ENCODE data around the gene PTPRM.

The PTPRM gene

GRCh38 chr18:7807936-7808453 is 240.9 kb downstream of the PTPRM start:
- DNase-seq (ENCODE audit: low read depth in 3 of 3): no peak

- no peak for DNase-seq (ENCODE audit: low read depth in 3 of 3)
These were observed 241.9 kb downstream of the PTPRM start for GRCh38 chr18:7808992-7809391.

GRCh38 chr18:7809455-7809854 is 242.3 kb downstream of the PTPRM start:
- DNase-seq (ENCODE audit: low read depth in 3 of 3): no peak

GRCh38 chr18:7809978-7810377 is 242.9 kb downstream of the PTPRM start:
- no peak for DNase-seq (ENCODE audit: low read depth in 3 of 3)

- DNase-seq (ENCODE audit: low read depth in 3 of 3): no peak
These were observed 245.4 kb downstream of the PTPRM start for GRCh38 chr18:7812431-7813063.

- no peak for DNase-seq (ENCODE audit: low read depth in 3 of 3)
These were observed 246.0 kb downstream of the PTPRM start for GRCh38 chr18:7813131-7813530.

- no peak for DNase-seq (ENCODE audit: low read depth in 3 of 3)
These were observed 247.7 kb downstream of the PTPRM start for GRCh38 chr18:7814754-7815315.

- DNase-seq (ENCODE audit: low read depth in 3 of 3): no peak
These were observed 248.7 kb downstream of the PTPRM start for GRCh38 chr18:7815787-7816186.

GRCh38 chr18:7817575-7818230 is 250.6 kb downstream of the PTPRM start:
- no peak for DNase-seq (ENCODE audit: low read depth in 3 of 3)

- no peak for DNase-seq (ENCODE audit: low read depth in 3 of 3)
These were observed 254.7 kb downstream of the PTPRM start for GRCh38 chr18:7821784-7822183.

- no peak for DNase-seq (ENCODE audit: low read depth in 3 of 3)
These were observed 255.6 kb downstream of the PTPRM start for GRCh38 chr18:7822435-7823331.

GRCh38 chr18:7824970-7825369 is 257.9 kb downstream of the PTPRM start:
- no peak for DNase-seq (ENCODE audit: low read depth in 3 of 3)

GRCh38 chr18:7830468-7830867 is 263.4 kb downstream of the PTPRM start:
- DNase-seq (ENCODE audit: low read depth in 3 of 3): no peak

- no peak for DNase-seq (ENCODE audit: low read depth in 3 of 3)
These were observed 272.4 kb downstream of the PTPRM start for GRCh38 chr18:7839548-7839947.

- DNase-seq (ENCODE audit: low read depth in 3 of 3): no peak
These were observed 273.3 kb downstream of the PTPRM start for GRCh38 chr18:7840411-7840810.

GRCh38 chr18:7844017-7844416 is 276.9 kb downstream of the PTPRM start:
- no peak for DNase-seq (ENCODE audit: low read depth in 3 of 3)

GRCh38 chr18:7844418-7844817 is 277.3 kb downstream of the PTPRM start:
- DNase-seq (ENCODE audit: low read depth in 3 of 3): no peak

GRCh38 chr18:7846335-7846734 is 279.2 kb downstream of the PTPRM start:
- DNase-seq (ENCODE audit: low read depth in 3 of 3): no peak

- DNase-seq (ENCODE audit: low read depth in 3 of 3): no peak
These were observed 280.4 kb downstream of the PTPRM start for GRCh38 chr18:7847357-7848053.

- DNase-seq (ENCODE audit: low read depth in 3 of 3): no peak
These were observed 280.9 kb downstream of the PTPRM start for GRCh38 chr18:7848054-7848412.

- DNase-seq (ENCODE audit: low read depth in 3 of 3): no peak
These were observed 283.3 kb downstream of the PTPRM start for GRCh38 chr18:7850446-7850845.

- DNase-seq (ENCODE audit: low read depth in 3 of 3): no peak
These were observed 287.9 kb downstream of the PTPRM start for GRCh38 chr18:7855028-7855427.

Measured in stimulated activated CD4-positive, alpha-beta T cell treated with anti-CD3 and anti-CD28 coated beads, TNF-alpha, amount 100 ng/mL, for 4 hours (primary cell).